Muscle layer of colon (tissue), 2 donors: ENCODE results near the gene IQCF5.
"Not testable (repeated sequence)": the region's sequence is repeated elsewhere in the genome, so short reads cannot be mapped to it uniquely, and the experiment has no call there.

Experiments
- H3K27ac ChIP-seq: one replicate; pipeline ENCODE4 v1.7.0; 2013; ENCODE audit warnings: low read depth, mild to moderate bottlenecking, low read length, moderate library complexity
- H3K27me3 ChIP-seq, 2 donors: one replicate each; pipeline ENCODE4 v1.7.0; 2013; ENCODE audit warnings: low read length in 2 of 2, mild to moderate bottlenecking in 2 of 2; ENCODE audit not compliant: insufficient read depth in 2 of 2, control insufficient read depth in 1 of 2
- H3K36me3 ChIP-seq: one replicate; pipeline ENCODE4 v1.7.0; 2013; ENCODE audit warnings: mild to moderate bottlenecking, low read length; ENCODE audit not compliant: insufficient read depth
- H3K4me1 ChIP-seq: one replicate; pipeline ENCODE4 v1.7.0; 2013; ENCODE audit warnings: mild to moderate bottlenecking, low read length; ENCODE audit not compliant: insufficient read depth
- H3K4me3 ChIP-seq, 2 donors: one replicate each; pipeline ENCODE4 v1.7.0; 2013; ENCODE audit warnings: low read length in 2 of 2, low read depth in 1 of 2, mild to moderate bottlenecking in 1 of 2, moderate library complexity in 1 of 2
- H3K9ac ChIP-seq: one replicate; pipeline ENCODE4 v1.7.0; 2013; ENCODE audit warnings: low read length
- H3K9me3 ChIP-seq: one replicate; pipeline ENCODE4 v1.7.0; 2013; ENCODE audit warnings: mild to moderate bottlenecking, low read length
- donor health status: abdominal sarcoma.
- donor health status: Adenocarcinoma of cecum.

Gene IQCF5

DNA sequence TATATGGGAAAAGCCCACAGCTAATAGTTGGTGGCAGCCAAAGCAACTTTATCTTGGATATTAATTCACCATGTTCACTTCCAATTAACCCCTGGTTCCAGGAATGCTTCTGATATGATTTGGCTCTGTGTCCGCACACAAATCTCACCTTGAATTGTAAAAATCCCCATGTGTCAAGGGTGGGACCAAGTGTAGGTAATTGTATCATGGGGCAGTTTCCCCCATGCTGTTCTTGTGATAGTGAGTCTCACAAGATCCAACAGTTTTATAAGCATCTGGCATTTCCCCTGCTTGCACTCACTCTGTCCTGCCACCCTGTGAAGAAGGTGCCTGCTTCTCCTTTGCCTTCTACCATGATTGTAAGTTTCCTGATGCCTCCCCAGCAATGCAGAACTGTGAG, 6.5 kb downstream of the IQCF5 start:
- not testable (repeated sequence) for H3K9me3 ChIP-seq, H3K36me3 ChIP-seq, H3K9ac ChIP-seq, H3K27me3 ChIP-seq, H3K4me1 ChIP-seq, H3K27ac ChIP-seq, H3K4me3 ChIP-seq

DNA sequence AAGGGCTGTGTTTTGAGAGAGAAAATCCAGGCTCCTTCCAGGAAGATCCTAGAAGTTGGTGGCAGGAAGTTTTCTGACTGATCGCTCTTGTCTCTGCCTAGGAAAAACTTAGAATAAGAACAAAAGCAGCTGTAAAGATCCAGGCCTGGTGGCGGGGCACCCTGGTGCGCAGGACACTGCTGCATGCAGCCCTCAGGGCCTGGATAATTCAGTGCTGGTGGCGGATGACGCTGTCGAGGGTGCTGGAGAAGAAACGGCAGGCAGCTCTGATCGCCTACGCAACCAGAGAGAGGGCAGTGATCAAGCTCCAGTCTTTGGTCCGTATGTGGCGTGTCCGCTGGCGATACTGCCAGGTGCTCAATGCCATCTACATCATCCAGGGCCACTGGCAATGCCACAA, 12.5 kb downstream of the IQCF5 start:
- no peaks in the 10 kb centered on the region for H3K4me1 ChIP-seq
- no peak overlapping the region for H3K27ac ChIP-seq
- no peak overlapping the region for H3K9ac ChIP-seq
- H3K4me3 ChIP-seq = no peak overlapping the region
- H3K27me3 ChIP-seq = no peaks in the 10 kb centered on the region
- H3K36me3 ChIP-seq = no peaks in the 10 kb centered on the region
- H3K9me3 ChIP-seq = no peaks in the 10 kb centered on the region

DNA sequence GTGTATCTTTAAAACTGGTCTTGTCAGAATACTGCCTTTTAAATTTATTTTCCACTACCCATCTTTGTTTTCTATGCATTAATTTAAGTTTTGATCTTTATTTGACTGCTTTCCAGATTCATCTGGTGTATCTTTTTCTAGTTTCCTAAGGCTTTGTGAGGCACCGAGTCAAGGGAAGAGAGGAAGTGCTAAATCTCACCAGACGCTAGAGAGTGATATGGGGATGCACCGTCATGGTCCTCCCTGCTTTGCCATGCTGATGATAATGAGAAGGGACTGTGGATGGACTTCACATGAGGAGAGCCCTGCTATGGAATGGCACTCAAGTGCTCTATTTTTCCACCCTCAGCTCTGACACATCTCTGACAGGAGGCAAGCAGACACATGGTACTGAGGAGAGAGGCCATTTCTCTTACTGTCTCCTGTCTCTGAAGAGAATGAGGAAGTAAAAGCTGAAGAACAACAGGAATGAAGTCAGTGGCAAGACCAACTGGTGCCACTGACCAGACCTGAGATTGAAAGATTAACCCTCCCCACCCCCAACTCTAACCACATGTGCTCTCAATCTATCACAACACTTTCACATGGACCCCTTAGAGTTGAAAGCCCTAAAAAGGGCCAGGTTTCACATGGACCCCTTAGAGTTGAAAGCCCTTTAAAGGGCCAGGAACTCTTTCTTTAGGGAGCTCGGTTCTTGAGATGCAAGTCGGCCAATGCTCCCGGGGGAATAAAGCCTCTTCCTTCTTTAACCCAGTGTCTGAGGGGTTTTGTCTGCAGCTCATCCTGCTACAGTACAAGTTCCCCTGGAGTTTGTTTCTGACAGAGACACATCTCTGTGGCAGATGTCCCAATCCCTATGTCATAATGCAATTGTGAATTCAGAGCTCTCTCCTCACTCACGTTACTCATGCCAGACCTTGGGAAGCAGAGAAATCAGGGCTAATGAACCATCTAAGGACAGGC, 14.4 kb downstream of the IQCF5 start, which contains the start of gene IQCF2:
Gene IQCF2, plus strand, starts transcription at position 913 of the 963 bp plus-strand sequence. CDS start 52 bp downstream, outside the sequence.
- no peak within 1 kb of the TSS for H3K27ac ChIP-seq
- H3K36me3 ChIP-seq = no peaks in the 10 kb centered on the region
- H3K4me3 ChIP-seq = no peak within 1 kb of the TSS
- H3K9me3 ChIP-seq = no peaks in the 10 kb centered on the region
- no peak within 1 kb of the TSS for H3K9ac ChIP-seq
- H3K4me1 ChIP-seq = no peaks in the 10 kb centered on the region
- H3K27me3 ChIP-seq = no peaks in the 10 kb centered on the region

DNA sequence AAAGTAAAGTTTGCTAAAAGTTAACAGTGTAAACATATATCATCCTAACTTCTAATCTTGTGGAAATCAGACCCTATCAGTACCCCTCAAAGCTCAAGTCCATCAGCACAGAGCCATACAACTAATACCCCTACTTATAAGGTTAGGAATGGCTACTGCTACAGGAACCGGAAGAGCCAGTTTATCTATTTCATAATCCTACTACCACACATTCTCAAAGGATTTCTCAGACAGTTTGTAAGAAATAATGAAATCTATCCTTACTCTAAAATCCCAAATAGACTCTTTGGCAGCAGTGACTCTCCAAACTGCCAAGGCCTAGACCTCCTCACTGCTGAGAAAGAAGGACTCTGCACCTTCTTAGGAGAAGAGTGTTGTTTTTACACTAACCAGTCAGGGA, 20.0 kb downstream of the IQCF5 start:
- H3K4me3 ChIP-seq, H3K36me3 ChIP-seq, H3K27me3 ChIP-seq, H3K9me3 ChIP-seq, H3K9ac ChIP-seq, H3K27ac ChIP-seq, H3K4me1 ChIP-seq: not testable (repeated sequence)

- Histone ChIP-seq H3K9me3 (no peaks in the 10 kb centered on the region), H3K36me3 (no peaks in the 10 kb centered on the region), H3K4me1 (no peaks in the 10 kb centered on the region), H3K9ac (no peak overlapping the region), H3K4me3 (no peak overlapping the region), H3K27ac (no peak overlapping the region), H3K27me3 (no peaks in the 10 kb centered on the region)
These were observed 30.3 kb downstream of the IQCF5 start for GRCh38 chr3:51845129-51845528.

DNA sequence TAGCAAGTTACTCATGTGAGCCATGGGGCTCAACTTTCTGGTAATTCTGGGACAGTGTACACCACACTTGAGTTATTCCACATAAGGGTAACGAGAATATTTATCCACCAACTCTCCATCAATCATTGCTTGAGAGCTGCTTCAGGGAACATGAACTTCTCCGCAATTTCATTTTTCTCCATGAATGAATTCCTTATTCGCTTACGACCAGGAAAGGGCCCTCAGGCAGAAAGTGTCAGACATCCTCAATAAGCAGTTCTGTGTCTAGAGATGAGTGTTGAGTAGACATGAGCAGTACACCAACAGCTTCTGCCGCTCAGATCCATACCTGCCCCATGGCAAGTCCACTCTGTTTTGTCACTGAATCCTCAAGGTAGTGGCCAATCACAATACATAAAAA, 38.8 kb downstream of the IQCF5 start:
- H3K36me3 ChIP-seq = no peaks in the 10 kb centered on the region
- H3K4me3 ChIP-seq = no peak overlapping the region
- H3K9ac ChIP-seq = no peak overlapping the region
- H3K9me3 ChIP-seq = no peaks in the 10 kb centered on the region
- no peaks in the 10 kb centered on the region for H3K27me3 ChIP-seq
- no peaks in the 10 kb centered on the region for H3K4me1 ChIP-seq
- H3K27ac ChIP-seq = no peak overlapping the region

- Histone ChIP-seq H3K9me3 (peaks cover 5% of the 10 kb centered on the region), H3K36me3 (no peaks in the 10 kb centered on the region), H3K4me3 (no peak overlapping the region), H3K27me3 (no peaks in the 10 kb centered on the region), H3K27ac (no peak overlapping the region), H3K4me1 (no peaks in the 10 kb centered on the region), H3K9ac (no peak overlapping the region)
These were observed 44.5 kb downstream of the IQCF5 start for GRCh38 chr3:51830836-51831385.

GRCh38 chr3:51830345-51830744, 45.1 kb downstream of the IQCF5 start:
- Histone ChIP-seq H3K4me1 (no peaks in the 10 kb centered on the region), H3K36me3 (no peaks in the 10 kb centered on the region), H3K9ac (no peak overlapping the region)

GRCh38 chr3:51828297-51828696, 47.1 kb downstream of the IQCF5 start:
- H3K27ac ChIP-seq = no peak overlapping the region
- H3K9ac ChIP-seq = no peak overlapping the region
- peaks cover 5% of the 10 kb centered on the region for H3K9me3 ChIP-seq
- H3K4me3 ChIP-seq = no peak overlapping the region
- no peaks in the 10 kb centered on the region for H3K36me3 ChIP-seq
- H3K4me1 ChIP-seq = no peaks in the 10 kb centered on the region
- no peaks in the 10 kb centered on the region for H3K27me3 ChIP-seq

More at GRCh38 chr3:51830345-51830744, 45.1 kb downstream of the IQCF5 start:
- Histone ChIP-seq H3K4me3 (no peak overlapping the region), H3K9me3 (peaks cover 5% of the 10 kb centered on the region), H3K27me3 (no peaks in the 10 kb centered on the region), H3K27ac (no peak overlapping the region)
